Subcutaneous adipose tissue (tissue), 4 donors: ENCODE data around the gene CDH1. TPM values are rescaled to one million over a fixed set of nuclear protein-coding genes. Genes with fewer than 3 reads are reported as not detected.

ENCODE experiments used
- total RNA-seq, 4 donors: library from RNA; depleted of rRNA; stranded (reverse); fragments of >200 nt; gene quantifications; one replicate each; pipeline ENCODE4 v1.1.0, GENCODE V29; 2016
- TF ChIP-seq, protein P1 (sequence below): fragments of 450-650 bp; IDR thresholded peaks from one replicate; pipeline ENCODE4 v1.5.1; 2016; ENCODE audit warnings: low read depth, mild to moderate bottlenecking, control low read depth, antibody characterized with exemption, moderate library complexity

Gene CDH1
- total RNA-seq, 4 donors from 2014 or later: 0.17 to 0.98 TPM; not detected in 2

- TF ChIP-seq, protein P1, sequence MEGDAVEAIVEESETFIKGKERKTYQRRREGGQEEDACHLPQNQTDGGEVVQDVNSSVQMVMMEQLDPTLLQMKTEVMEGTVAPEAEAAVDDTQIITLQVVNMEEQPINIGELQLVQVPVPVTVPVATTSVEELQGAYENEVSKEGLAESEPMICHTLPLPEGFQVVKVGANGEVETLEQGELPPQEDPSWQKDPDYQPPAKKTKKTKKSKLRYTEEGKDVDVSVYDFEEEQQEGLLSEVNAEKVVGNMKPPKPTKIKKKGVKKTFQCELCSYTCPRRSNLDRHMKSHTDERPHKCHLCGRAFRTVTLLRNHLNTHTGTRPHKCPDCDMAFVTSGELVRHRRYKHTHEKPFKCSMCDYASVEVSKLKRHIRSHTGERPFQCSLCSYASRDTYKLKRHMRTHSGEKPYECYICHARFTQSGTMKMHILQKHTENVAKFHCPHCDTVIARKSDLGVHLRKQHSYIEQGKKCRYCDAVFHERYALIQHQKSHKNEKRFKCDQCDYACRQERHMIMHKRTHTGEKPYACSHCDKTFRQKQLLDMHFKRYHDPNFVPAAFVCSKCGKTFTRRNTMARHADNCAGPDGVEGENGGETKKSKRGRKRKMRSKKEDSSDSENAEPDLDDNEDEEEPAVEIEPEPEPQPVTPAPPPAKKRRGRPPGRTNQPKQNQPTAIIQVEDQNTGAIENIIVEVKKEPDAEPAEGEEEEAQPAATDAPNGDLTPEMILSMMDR: no peak
Measured at GRCh38 chr16:68774982-68775634, 38.0 kb downstream of the CDH1 start.

GRCh38 chr16:68776821-68777485, 39.9 kb downstream of the CDH1 start:
- TF ChIP-seq, protein P1: no peak

DNA sequence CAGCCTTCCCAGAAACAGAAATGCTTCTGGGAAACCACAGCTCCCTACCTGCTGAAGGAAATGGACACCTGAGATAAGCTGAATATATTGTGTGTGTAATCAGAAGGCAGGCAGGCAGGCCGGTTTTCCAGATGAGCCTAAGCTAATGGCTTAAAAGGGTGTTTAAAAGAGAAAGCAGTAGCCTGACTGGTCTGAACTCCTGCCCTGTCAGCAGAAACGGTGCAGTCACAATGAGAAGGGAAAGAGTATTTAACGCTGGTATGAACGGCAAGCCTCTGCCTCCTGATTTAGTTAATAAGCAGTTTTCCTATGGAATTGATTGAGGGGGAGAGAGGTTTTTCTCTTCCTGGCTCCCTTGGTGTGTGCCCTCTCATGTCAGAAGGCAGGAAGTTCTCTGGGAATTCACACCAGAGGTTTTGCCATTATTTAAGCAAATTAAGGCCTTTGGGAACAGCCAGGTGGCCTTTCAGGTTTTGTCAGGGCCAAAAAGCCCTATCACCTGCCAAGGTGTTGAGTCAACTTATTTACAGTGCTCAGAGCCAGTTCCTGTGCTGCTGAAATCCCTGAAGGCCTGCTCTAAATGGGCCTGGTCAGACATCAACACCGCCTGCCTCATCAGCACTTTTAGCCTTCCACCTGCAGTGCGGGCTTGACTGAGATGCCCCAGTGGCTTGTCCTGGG, 41.6 kb downstream of the CDH1 start:
- TF ChIP-seq, protein P1: no peak

DNA sequence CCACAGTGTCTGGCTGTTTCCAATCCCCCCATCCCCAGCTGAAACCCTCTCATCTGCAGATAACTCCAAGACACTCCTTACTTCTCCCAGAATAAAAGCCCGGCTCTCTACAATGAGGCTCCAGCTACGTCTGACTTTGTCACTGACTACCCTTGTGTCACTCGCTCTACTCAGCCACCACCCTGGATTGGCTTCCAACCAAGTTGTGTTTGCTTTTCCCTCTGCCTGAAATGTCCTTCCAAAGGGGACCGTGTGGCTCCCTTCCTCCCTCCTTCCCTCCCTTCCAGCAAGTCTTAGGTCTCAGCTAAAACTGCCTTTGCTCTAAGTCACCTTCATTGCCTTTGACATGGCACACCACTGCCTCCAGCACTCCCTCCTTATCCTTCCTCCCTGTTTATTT, 42.8 kb downstream of the CDH1 start:
- TF ChIP-seq, protein P1: no peak

- TF ChIP-seq, protein P1: no peak
Measured at GRCh38 chr16:68781784-68782183, 44.7 kb downstream of the CDH1 start.

DNA sequence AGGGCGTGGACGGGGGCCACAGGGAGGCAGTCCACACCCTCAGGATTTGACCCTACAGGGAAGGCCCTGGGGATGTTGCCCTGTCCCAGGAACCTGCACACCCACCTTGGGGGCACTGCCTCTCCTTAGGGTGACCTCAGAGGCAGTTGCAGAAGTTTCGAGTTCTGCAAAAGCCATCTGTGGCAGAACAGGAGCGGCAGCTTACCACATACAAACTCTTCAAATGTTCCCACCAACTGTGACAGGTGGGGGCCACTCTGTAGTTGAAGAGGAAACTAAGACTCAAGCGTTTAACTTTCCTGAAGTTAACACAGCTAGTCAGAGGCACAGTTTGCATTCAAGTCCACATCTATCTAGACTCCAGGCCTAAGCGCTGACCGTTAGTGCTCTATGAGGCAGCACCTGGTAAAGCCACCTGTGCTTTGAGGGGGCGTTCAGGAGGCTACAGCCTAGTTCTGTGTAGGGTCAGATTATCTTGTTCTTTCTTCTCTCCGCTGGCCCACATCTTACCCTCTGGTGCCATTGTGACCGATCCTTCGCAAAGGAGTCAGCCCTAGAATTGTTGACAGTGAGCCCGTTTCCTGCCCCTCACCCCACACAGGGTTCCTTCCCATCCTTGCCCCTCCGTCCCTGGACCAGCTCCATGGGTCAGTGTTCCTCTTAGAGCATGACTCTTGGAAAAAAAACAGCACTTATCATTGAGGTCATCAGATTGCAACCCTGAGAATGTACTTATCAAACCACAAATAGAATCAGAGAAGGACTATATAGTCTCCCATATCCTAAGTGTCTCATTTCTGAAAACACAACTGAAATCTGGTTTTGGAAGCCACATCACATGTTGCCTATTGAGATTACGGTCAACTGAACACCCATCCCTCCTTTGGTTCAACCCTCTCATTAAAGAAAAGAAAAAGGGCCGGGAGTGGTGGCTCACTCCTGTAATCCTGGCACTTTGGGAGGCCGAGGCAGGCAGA, 45.4 kb downstream of the CDH1 start:
- TF ChIP-seq, protein P1: no peak
